ENCODE data around the gene GFOD2.
"Not testable (repeated sequence)": the region's sequence is repeated elsewhere in the genome, so short reads cannot be mapped to it uniquely, and the experiment has no call there.

The GFOD2 gene

DNA sequence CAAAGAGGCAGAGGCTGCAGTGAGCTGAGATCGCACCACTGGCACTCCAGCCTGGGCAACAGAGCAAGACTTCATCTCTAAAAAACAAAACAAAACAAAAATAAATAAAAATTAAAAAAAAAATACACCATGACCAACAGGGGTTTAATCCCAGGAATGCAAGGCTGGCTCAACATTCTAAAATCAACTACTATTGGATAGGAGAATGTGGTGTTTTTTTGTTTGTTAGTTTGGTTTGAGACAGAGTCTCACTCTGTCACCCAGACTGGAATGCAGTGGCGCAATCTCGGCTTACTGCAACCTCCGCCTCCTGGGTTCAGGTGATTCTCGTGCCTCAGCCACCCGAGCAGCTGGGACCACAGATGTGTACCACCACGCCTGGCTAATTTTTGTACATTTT is 19.9 kb downstream of the GFOD2 start:
- no peak overlapping the region for H3K4me2 ChIP-seq
- H3K27me3 ChIP-seq (ENCODE audit: insufficient read depth, low read depth): no peaks in the 10 kb centered on the region
- H4K20me1 ChIP-seq (ENCODE audit: insufficient read depth): no peaks in the 10 kb centered on the region
- TF ChIP-seq, protein P1, sequence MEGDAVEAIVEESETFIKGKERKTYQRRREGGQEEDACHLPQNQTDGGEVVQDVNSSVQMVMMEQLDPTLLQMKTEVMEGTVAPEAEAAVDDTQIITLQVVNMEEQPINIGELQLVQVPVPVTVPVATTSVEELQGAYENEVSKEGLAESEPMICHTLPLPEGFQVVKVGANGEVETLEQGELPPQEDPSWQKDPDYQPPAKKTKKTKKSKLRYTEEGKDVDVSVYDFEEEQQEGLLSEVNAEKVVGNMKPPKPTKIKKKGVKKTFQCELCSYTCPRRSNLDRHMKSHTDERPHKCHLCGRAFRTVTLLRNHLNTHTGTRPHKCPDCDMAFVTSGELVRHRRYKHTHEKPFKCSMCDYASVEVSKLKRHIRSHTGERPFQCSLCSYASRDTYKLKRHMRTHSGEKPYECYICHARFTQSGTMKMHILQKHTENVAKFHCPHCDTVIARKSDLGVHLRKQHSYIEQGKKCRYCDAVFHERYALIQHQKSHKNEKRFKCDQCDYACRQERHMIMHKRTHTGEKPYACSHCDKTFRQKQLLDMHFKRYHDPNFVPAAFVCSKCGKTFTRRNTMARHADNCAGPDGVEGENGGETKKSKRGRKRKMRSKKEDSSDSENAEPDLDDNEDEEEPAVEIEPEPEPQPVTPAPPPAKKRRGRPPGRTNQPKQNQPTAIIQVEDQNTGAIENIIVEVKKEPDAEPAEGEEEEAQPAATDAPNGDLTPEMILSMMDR (conservative IDR thresholded peaks at IDR 0.05; ENCODE audit: low read depth, low read length): no peak
- H3K4me3 ChIP-seq (IDR thresholded peaks at IDR 0.05; ENCODE audit: insufficient read depth, low read depth, low read length): no peak overlapping the region
- H2AFZ ChIP-seq (ENCODE audit: low read depth): no peak overlapping the region
- no peaks in the 10 kb centered on the region for H3K36me3 ChIP-seq (ENCODE audit: insufficient read depth)
- H3K4me1 ChIP-seq (ENCODE audit: low read depth, poor library complexity, severe bottlenecking): no peaks in the 10 kb centered on the region
- H3K79me2 ChIP-seq (ENCODE audit: insufficient read depth, low read depth): no peaks in the 10 kb centered on the region
- no peak overlapping the region for H3K27ac ChIP-seq
- no peak overlapping the region for H3K9ac ChIP-seq

DNA sequence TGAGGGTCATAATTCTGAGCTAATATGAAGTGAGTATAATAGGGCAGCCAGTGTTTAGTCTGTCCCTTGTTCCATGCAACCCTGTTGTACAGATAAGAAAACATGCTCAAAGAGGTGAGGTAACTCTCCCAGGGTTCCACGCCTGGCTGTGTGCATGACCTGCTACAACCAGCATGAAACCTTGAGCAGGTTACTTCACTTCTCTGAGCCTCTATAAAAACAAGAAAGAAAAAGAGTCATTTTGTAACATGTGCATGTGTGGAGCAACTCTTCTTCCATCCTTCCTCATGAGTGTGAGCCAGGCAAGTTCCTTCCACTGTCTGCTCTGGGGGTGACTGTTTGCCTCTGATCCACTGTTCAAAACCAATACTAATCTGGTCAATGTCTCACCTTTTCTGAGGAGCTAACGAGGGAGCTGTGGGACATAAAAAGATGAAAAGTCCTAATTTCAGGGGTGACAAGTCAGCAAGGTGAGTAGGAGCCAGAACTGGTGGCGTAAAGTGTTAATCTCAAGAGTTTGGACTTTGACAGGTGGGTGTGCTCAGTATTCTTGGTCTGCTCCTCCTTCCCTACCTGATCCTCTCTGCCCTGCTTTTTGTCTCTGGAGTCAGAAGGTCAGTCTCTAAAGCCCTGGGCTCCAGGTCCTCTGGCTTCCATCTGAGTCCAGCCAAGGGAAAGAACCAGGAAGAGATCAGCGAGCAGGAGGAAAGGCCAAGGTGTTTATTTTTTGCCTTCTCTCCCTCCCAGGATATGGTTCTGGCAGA is 21.5 kb downstream of the GFOD2 start:
- Histone ChIP-seq H3K4me1 (ENCODE audit: low read depth, poor library complexity, severe bottlenecking) (no peaks in the 10 kb centered on the region), H3K27me3 (ENCODE audit: insufficient read depth, low read depth) (no peaks in the 10 kb centered on the region), H2AFZ (ENCODE audit: low read depth) (no peak overlapping the region), H3K79me2 (ENCODE audit: insufficient read depth, low read depth) (no peaks in the 10 kb centered on the region), H3K4me2 (no peak overlapping the region), H3K36me3 (ENCODE audit: insufficient read depth) (no peaks in the 10 kb centered on the region), H3K9ac (no peak overlapping the region), H3K4me3 (IDR thresholded peaks at IDR 0.05; ENCODE audit: insufficient read depth, low read depth, low read length) (no peak overlapping the region), H3K27ac (no peak overlapping the region), H4K20me1 (ENCODE audit: insufficient read depth) (no peaks in the 10 kb centered on the region)
- TF ChIP-seq, protein P1 (conservative IDR thresholded peaks at IDR 0.05; ENCODE audit: low read depth, low read length): no peak

DNA sequence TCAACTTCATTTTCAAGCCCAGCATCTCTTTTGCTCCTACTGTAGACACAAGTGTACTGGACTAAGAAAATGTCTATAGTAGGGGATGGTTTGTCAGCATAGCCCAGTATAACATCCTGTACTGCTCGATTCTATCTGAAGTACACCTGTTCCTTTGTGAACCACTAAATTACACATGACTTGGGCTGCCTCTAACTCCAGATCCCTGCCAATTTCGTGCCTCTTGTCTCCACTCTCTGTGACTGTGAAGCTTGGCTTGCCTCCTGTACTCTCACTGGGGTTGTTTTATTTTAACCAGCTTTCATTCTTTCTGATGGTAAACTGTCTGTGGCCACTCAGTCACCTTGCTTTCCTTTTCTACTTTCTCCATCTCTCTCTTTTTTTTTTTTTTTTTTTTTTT is 24.5 kb downstream of the GFOD2 start:
- Histone ChIP-seq H3K27me3 (ENCODE audit: insufficient read depth, low read depth) (no peaks in the 10 kb centered on the region), H4K20me1 (ENCODE audit: insufficient read depth) (no peaks in the 10 kb centered on the region), H3K4me3 (IDR thresholded peaks at IDR 0.05; ENCODE audit: insufficient read depth, low read depth, low read length) (no peak overlapping the region), H3K4me1 (ENCODE audit: low read depth, poor library complexity, severe bottlenecking) (no peaks in the 10 kb centered on the region), H3K79me2 (ENCODE audit: insufficient read depth, low read depth) (no peaks in the 10 kb centered on the region), H3K9ac (no peak overlapping the region), H3K27ac (no peak overlapping the region), H3K4me2 (no peak overlapping the region), H3K36me3 (ENCODE audit: insufficient read depth) (no peaks in the 10 kb centered on the region), H2AFZ (ENCODE audit: low read depth) (no peak overlapping the region)
- TF ChIP-seq, protein P1 (conservative IDR thresholded peaks at IDR 0.05; ENCODE audit: low read depth, low read length): no peak

DNA sequence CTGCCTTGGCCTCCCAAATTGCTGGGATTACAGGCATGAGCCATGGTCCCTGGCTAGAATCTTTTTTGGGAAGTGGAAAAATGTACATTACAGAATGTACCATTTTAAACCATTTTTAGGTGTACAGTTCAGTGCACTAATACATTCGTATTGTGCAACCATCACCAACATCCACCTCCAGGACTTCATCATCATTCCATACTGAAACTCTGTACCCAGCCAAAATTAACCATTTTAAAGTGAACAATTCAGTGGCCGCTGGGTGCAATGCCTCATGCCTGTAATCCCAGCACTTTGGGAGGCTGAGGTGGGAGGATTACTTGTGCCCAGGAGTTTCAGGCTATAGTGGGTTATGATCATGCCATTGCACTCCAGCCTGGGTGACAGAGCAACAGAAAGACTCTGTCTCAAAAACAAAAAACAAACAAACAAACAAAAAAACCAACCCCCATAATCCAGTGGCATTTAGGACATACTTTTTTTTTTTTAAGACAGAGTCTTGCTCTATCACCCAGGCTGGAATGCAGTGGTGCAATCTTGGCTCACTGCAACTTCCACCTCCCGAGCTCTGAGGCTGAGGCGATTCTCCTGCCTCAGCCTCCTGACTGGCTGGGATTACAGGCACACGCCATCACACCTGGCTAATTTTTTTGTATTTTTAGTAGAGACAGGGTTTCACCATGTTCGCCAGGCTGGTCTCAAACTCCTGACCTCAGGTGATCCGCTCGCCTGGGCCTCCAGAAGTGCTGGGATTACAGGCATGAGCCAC is 25.4 kb downstream of the GFOD2 start:
- not testable (repeated sequence) for H3K4me2 ChIP-seq

More for the DNA sequence above, 25.4 kb downstream of the GFOD2 start:
- H2AFZ ChIP-seq (ENCODE audit: low read depth); H3K9ac ChIP-seq; H3K27me3 ChIP-seq (ENCODE audit: insufficient read depth, low read depth); H3K4me1 ChIP-seq (ENCODE audit: low read depth, poor library complexity, severe bottlenecking); H3K79me2 ChIP-seq (ENCODE audit: insufficient read depth, low read depth); H3K27ac ChIP-seq; H3K36me3 ChIP-seq (ENCODE audit: insufficient read depth); H4K20me1 ChIP-seq (ENCODE audit: insufficient read depth); H3K4me3 ChIP-seq (IDR thresholded peaks at IDR 0.05; ENCODE audit: insufficient read depth, low read depth, low read length): not testable (repeated sequence)

Data from KMS-11 (cell line).